Natural killer cell (primary cell): ENCODE data around the gene NME3. TPM values are rescaled to one million over a fixed set of nuclear protein-coding genes. Genes with fewer than 3 reads are reported as not detected.

Experiments used
- ATAC-seq, 3 donors: fragments of 150-1000 bp in 2 of 3; fragments of 200-7000 bp in 1 of 3; cut with Tn5 transposase; 1 replicate in 1 of 3; 2 replicates in 2 of 3; pipeline ENCODE4 v1.10.0; 2021; ENCODE audit warnings: mild to moderate bottlenecking in 2 of 3, moderate library complexity in 2 of 3
- DNase-seq, 2 donors: peaks; one replicate each; pipeline versions ENCODE4 v3.0.0 to v3.0.0-alpha.2; 2013 to 2021; ENCODE audit warnings: mixed read lengths in 1 of 2
- H3K27ac ChIP-seq: one replicate; pipeline ENCODE4 v1.5.1; 2013; ENCODE audit warnings: mild to moderate bottlenecking, low read length
- H3K27me3 ChIP-seq: one replicate; pipeline ENCODE4 v1.6.1; 2013; ENCODE audit warnings: low read length; ENCODE audit not compliant: control insufficient read depth, insufficient read depth
- H3K36me3 ChIP-seq: one replicate; pipeline ENCODE4 v1.6.1; 2013; ENCODE audit warnings: low read length; ENCODE audit not compliant: control insufficient read depth, insufficient read depth
- H3K4me1 ChIP-seq: one replicate; pipeline ENCODE4 v1.6.1; 2013; ENCODE audit warnings: low read length; ENCODE audit not compliant: control insufficient read depth, insufficient read depth
- H3K4me3 ChIP-seq: one replicate; pipeline ENCODE4 v1.5.1; 2013; ENCODE audit warnings: low read length
- H3K9me3 ChIP-seq: one replicate; pipeline ENCODE4 v1.6.1; 2013; ENCODE audit warnings: low read length; ENCODE audit not compliant: control insufficient read depth, insufficient read depth
- H3K27ac Mint-ChIP-seq, 2 donors: one replicate each; pipeline ENCODE4 v1.8.0; 2022; ENCODE audit warnings: mild to moderate bottlenecking in 2 of 2, mixed read lengths in 2 of 2, moderate library complexity in 1 of 2
- H3K27me3 Mint-ChIP-seq, 2 donors: one replicate each; pipeline ENCODE4 v1.8.0; 2022; ENCODE audit warnings: low read depth in 2 of 2, mixed read lengths in 2 of 2
- H3K36me3 Mint-ChIP-seq: one replicate; pipeline ENCODE4 v1.8.0; 2022; ENCODE audit warnings: mixed read lengths
- H3K4me1 Mint-ChIP-seq, 2 donors: one replicate each; pipeline ENCODE4 v1.8.0; 2022; ENCODE audit warnings: mixed read lengths in 2 of 2
- H3K4me3 Mint-ChIP-seq: one replicate; pipeline ENCODE4 v1.8.0; 2022; ENCODE audit warnings: mild to moderate bottlenecking, moderate library complexity, mixed read lengths
- H3K9me3 Mint-ChIP-seq, 2 donors: one replicate each; pipeline ENCODE4 v1.8.0; 2022; ENCODE audit warnings: mixed read lengths in 2 of 2
- WGBS: methylation state at CpG from one replicate; pipeline ENCODE4 v1.1.7; 2013; ENCODE audit warnings: missing lambda C conversion rate; ENCODE audit not compliant: insufficient coverage; 5-methylcytosine and 5-hydroxymethylcytosine counted together
- intact Hi-C: fragments of 100-400 bp; cut with micrococcal nuclease; formaldehyde crosslinking; loops from one replicate; pipeline ENCODE4 v1.14.2; 2022
- total RNA-seq, 4 donors: library from RNA; stranded (reverse); fragments of 120-200 nt in 1 of 4; gene quantifications; one replicate each; pipeline versions ENCODE4 v1.2.3 to v1.2.4, GENCODE V29; 2013 to 2022
- TF ChIP-seq, protein P1 (sequence below): fragments of 200-600 bp; IDR thresholded peaks from one replicate; pipeline ENCODE4 v1.8.0; 2022; ENCODE audit warnings: antibody characterized with exemption

Gene NME3
- total RNA-seq, 3 donors from 2014 or later (not counting 1 experiment from before 2014, with no cell fraction given), result 40.6 to 50.3 (median 46.2) TPM

GRCh38 chr16:1760911-1761310, 10.4 kb downstream of the NME3 start:
- DNase-seq (no peak), ATAC-seq (no peak)
- Mint-ChIP-seq H3K4me3 (no peak overlapping the region), H3K27ac (no peak overlapping the region), H3K4me1 (peaks cover 0 to 6% of the 10 kb centered on the region in 2 donors), H3K27me3 (no peaks in the 10 kb centered on the region), H3K9me3 (no peaks in the 10 kb centered on the region), H3K36me3 (peaks cover 7% of the 10 kb centered on the region)
- intact Hi-C loops, result no loop called here
- Histone ChIP-seq H3K36me3 (peaks cover 43% of the 10 kb centered on the region), H3K27ac (no peak overlapping the region), H3K27me3 (no peaks in the 10 kb centered on the region), H3K4me3 (no peak overlapping the region), H3K9me3 (no peaks in the 10 kb centered on the region), H3K4me1 (peaks cover 15% of the 10 kb centered on the region)
- TF ChIP-seq, protein P1, sequence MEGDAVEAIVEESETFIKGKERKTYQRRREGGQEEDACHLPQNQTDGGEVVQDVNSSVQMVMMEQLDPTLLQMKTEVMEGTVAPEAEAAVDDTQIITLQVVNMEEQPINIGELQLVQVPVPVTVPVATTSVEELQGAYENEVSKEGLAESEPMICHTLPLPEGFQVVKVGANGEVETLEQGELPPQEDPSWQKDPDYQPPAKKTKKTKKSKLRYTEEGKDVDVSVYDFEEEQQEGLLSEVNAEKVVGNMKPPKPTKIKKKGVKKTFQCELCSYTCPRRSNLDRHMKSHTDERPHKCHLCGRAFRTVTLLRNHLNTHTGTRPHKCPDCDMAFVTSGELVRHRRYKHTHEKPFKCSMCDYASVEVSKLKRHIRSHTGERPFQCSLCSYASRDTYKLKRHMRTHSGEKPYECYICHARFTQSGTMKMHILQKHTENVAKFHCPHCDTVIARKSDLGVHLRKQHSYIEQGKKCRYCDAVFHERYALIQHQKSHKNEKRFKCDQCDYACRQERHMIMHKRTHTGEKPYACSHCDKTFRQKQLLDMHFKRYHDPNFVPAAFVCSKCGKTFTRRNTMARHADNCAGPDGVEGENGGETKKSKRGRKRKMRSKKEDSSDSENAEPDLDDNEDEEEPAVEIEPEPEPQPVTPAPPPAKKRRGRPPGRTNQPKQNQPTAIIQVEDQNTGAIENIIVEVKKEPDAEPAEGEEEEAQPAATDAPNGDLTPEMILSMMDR, result no peak
- 94% methylated on average over 15 of the region's 15 CpGs for WGBS

DNA sequence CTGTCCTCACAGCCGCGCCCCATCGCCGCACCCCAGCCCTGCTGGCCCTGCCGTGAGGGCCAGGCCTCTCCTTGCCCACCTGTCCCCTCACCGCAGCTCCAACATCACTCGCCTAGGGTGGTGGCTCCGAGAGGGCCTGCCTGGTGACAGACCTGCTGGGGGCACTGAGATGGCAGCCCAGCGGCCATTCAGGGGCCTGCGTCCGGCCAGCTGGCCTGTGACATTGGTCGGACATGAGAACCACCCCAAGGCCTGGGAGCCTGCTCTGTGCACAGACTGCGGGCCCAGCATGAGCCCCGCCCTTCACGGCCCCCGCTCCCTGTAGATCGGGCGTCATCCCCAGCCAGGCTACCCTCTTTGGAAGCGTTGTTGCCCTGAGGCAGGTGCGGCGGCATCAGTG, 11.8 kb downstream of the NME3 start:
- H3K9me3 ChIP-seq, result no peaks in the 10 kb centered on the region
- Mint-ChIP-seq H3K27me3 (no peaks in the 10 kb centered on the region), H3K27ac (peak overlapping the region in 1 of 2 donors; percentile 45), H3K4me3 (no peak overlapping the region), H3K9me3 (no peaks in the 10 kb centered on the region), H3K36me3 (peaks cover 7% of the 10 kb centered on the region), H3K4me1 (peaks cover 0 to 6% of the 10 kb centered on the region in 2 donors)
- peaks cover 35% of the 10 kb centered on the region for H3K36me3 ChIP-seq
- TF ChIP-seq, protein P1, result no peak
- intact Hi-C loops, result no loop called here
- WGBS, result 97% methylated on average over 21 of the region's 21 CpGs
- H3K4me3 ChIP-seq, result no peak overlapping the region
- H3K27ac ChIP-seq, result no peak overlapping the region
- H3K27me3 ChIP-seq, result no peaks in the 10 kb centered on the region
- DNase-seq, result no peak
- peaks cover 10% of the 10 kb centered on the region for H3K4me1 ChIP-seq
- ATAC-seq, result no peak

- no peak overlapping the region for H3K4me3 ChIP-seq
- H3K4me1 Mint-ChIP-seq, result peaks cover 0 to 6% of the 10 kb centered on the region in 2 donors
- peaks cover 10% of the 10 kb centered on the region for H3K4me1 ChIP-seq
- H3K27ac ChIP-seq, result no peak overlapping the region
- H3K9me3 Mint-ChIP-seq, result no peaks in the 10 kb centered on the region
- H3K36me3 ChIP-seq, result peaks cover 37% of the 10 kb centered on the region
- intact Hi-C loops, result no loop called here
- H3K27ac Mint-ChIP-seq, result peak overlapping the region in 1 of 2 donors; percentile 45
- peaks cover 7% of the 10 kb centered on the region for H3K36me3 Mint-ChIP-seq
- H3K4me3 Mint-ChIP-seq, result no peak overlapping the region
- TF ChIP-seq, protein P1, result no peak
- no peaks in the 10 kb centered on the region for H3K9me3 ChIP-seq
- no peaks in the 10 kb centered on the region for H3K27me3 Mint-ChIP-seq
- ATAC-seq (no peak), DNase-seq (no peak)
- 98% methylated on average over 18 of the region's 18 CpGs for WGBS
- H3K27me3 ChIP-seq, result no peaks in the 10 kb centered on the region
Measured at GRCh38 chr16:1758923-1759322, 12.4 kb downstream of the NME3 start.
